IPS-20b (cell line): ENCODE data around the gene NSG2.

Source experiments
- H3K27ac ChIP-seq: one replicate; pipeline ENCODE4 v1.5.1; 2013; ENCODE audit warnings: low read length
- H3K27me3 ChIP-seq: 2 replicates; pipeline ENCODE4 v1.6.1; 2013; ENCODE audit warnings: mild to moderate bottlenecking, low read length, inconsistent platforms; ENCODE audit not compliant: insufficient read depth
- H3K36me3 ChIP-seq: 2 replicates; pipeline ENCODE4 v1.6.1; 2013; ENCODE audit warnings: low read depth, mild to moderate bottlenecking, inconsistent platforms, low read length, moderate library complexity; ENCODE audit not compliant: insufficient read depth
- H3K4me1 ChIP-seq: 2 replicates; pipeline ENCODE4 v1.6.1; 2013; ENCODE audit warnings: mild to moderate bottlenecking, control low read depth, inconsistent platforms, low read length, moderate library complexity; ENCODE audit not compliant: insufficient read depth
- H3K4me3 ChIP-seq: 2 replicates; pipeline ENCODE4 v1.5.1; 2013; ENCODE audit warnings: mild to moderate bottlenecking, low read length, inconsistent platforms
- H3K9ac ChIP-seq: 2 replicates; pipeline ENCODE4 v1.6.1; 2013; ENCODE audit warnings: low read depth, mild to moderate bottlenecking, inconsistent platforms, low read length, moderate library complexity
- H3K9me3 ChIP-seq: 2 replicates; pipeline ENCODE4 v1.6.1; 2013; ENCODE audit warnings: mild to moderate bottlenecking, low read depth, low read length, inconsistent platforms; ENCODE audit not compliant: insufficient read depth

NSG2 gene

DNA sequence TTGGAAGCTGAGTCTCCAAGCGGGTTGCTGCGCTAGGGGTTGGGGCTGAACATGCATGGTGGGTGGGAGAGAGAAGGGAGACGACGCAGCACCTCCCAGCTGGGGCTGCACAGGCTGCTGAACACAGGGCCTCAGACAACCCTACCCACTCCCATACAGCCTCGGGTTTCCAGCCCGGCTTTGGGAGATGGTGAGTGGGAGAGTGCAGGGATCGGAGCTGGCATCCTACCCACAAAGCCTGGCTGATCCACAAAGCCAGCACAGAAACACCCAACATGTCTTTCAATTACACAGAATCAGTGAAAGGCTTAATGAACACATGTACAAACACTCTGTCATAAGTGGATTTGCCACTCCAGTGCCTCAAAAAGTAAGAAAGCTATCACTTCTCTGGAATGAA is 64.8 kb downstream of the NSG2 start:
- Histone ChIP-seq H3K9me3 (no peaks in the 10 kb centered on the region), H3K4me3 (no peak overlapping the region), H3K36me3 (no peaks in the 10 kb centered on the region), H3K9ac (no peak overlapping the region), H3K27me3 (no peaks in the 10 kb centered on the region), H3K27ac (no peak overlapping the region), H3K4me1 (no peaks in the 10 kb centered on the region)

DNA sequence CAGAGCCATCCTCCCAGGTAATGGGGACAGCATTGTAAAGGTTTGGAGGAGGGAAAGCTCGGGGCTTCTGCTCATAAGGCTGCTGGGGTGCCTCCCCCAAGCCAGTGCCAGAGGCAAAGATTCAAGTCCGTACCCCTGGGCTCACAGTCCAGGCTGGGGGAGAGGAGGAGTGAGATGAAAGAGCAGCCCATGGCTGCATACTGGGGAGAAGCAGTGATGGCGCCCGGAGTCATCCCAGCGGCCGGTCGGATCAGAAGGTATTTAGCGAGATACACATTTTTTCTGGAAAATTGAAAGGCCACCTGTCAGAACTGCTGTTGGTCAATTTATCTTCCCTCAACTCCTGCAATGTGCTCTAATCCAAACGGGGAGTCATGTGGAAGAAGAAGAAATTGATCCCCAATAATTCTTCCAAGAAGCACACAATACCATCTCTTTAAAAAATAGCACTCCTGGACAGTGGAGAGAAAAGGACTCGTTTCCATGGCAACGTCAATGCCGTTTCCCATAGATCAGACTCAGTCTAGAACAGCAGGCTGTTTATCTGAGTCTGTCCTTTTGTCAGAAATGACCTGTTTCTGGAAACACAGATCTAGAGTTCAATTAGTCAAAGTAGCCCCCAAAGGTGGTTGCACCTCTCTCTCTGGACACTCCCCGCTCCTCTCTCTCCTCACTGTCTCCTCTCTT is 65.9 kb downstream of the NSG2 start:
- Histone ChIP-seq H3K9me3 (no peaks in the 10 kb centered on the region), H3K4me3 (no peak overlapping the region), H3K27ac (no peak overlapping the region), H3K4me1 (no peaks in the 10 kb centered on the region), H3K36me3 (no peaks in the 10 kb centered on the region), H3K27me3 (no peaks in the 10 kb centered on the region), H3K9ac (no peak overlapping the region)

GRCh38 chr5:174115226-174115625 is 69.7 kb downstream of the NSG2 start:
- Histone ChIP-seq H3K36me3 (no peaks in the 10 kb centered on the region), H3K9ac (no peak overlapping the region), H3K4me3 (no peak overlapping the region), H3K27me3 (no peaks in the 10 kb centered on the region), H3K9me3 (no peaks in the 10 kb centered on the region), H3K4me1 (no peaks in the 10 kb centered on the region), H3K27ac (no peak overlapping the region)

DNA sequence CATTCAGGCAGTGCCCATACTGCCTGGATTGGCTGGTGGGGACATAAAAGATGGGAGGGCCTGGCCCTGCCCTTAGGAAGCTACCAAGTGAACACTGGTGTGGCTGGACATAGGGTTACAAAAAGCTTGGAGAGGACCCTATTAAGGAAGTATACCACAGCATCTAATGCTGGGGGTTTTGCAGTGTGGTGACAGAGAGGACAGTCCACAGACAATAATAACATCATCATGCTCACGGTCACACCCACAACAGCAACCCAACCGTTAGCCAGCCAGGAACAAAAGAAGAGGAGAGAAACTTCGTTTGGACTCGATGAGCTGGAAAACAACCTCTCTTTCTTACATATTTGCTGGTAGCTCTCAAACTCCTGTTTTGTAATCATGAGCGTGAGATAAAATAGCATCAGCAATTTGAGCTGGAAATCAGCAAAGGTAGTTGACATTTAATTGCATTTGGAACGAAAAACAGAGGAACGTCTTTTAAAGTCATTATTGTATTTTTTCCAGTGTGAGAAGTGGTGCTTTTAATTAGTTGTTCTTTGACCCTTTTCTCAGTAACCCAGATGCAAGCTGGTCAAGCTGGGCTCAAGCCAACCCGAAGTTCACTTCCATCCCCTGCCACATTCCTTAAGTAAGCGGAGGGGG is 73.4 kb downstream of the NSG2 start:
- no peak overlapping the region for H3K27ac ChIP-seq
- H3K9me3 ChIP-seq = no peaks in the 10 kb centered on the region
- no peak overlapping the region for H3K9ac ChIP-seq
- no peak overlapping the region for H3K4me3 ChIP-seq
- no peaks in the 10 kb centered on the region for H3K36me3 ChIP-seq
- H3K27me3 ChIP-seq = no peaks in the 10 kb centered on the region
- no peaks in the 10 kb centered on the region for H3K4me1 ChIP-seq

DNA sequence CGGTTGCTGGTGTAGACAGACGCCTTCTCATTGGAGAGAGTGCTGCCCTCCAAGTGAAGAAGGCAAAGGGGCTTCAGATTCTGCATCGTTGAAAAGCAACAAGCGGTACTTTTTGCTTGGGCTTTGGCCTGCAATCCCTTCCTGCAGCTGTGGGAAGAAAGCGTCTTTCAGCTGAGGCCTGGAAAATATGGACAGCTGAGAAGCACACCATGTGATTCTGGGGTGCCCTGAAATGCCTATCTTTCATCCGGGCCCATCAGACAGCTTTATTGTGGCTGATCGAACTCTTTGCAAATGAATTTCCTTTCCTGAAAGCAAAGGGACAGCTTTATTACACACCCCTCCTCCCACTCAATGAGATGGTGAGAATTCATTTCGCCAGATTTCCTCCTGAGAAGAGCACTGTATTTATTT is 74.0 kb downstream of the NSG2 start:
- H3K4me3 ChIP-seq = no peak overlapping the region
- H3K36me3 ChIP-seq = no peaks in the 10 kb centered on the region
- H3K27me3 ChIP-seq = no peaks in the 10 kb centered on the region
- no peak overlapping the region for H3K27ac ChIP-seq
- H3K4me1 ChIP-seq = no peaks in the 10 kb centered on the region
- H3K9me3 ChIP-seq = no peaks in the 10 kb centered on the region
- no peak overlapping the region for H3K9ac ChIP-seq

DNA sequence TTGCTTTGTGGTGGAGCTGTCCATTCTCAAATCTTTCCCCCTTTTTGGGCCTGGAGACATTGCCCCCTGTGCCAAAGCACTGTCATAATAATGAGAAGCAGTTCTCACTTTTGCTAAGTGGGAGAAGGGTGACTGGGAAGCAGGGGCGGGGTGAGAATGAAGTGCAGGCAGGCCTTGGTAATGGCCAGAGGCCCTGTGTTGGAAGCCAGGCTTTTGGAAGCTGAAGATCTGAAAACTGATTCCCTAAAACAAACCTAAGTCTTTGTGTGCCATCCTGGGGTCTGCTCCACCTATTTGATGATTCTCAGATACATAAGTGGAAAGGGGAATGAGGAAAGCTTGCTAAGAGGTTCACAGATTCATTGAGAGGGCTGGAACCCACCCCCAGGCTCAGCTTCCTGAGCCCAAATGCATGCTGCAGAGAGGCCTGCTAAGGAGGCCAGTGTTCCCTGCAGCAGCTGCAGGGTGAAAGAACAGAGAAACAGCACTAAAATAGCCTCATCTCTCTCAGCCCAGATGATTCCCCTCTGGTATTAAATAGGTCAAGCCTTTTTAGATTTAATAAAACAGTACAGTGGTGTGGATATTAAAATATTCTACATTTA is 75.0 kb downstream of the NSG2 start:
- Histone ChIP-seq H3K27me3 (no peaks in the 10 kb centered on the region), H3K4me1 (no peaks in the 10 kb centered on the region), H3K36me3 (no peaks in the 10 kb centered on the region), H3K27ac (no peak overlapping the region), H3K9ac (no peak overlapping the region), H3K4me3 (no peak overlapping the region), H3K9me3 (0 out of 2 replicates have a peak, but pooled peaks cover 5% of the 10 kb centered on the region)

GRCh38 chr5:174134545-174134944 is 89.0 kb downstream of the NSG2 start:
- H3K9ac ChIP-seq = no peak overlapping the region
- H3K4me1 ChIP-seq = no peaks in the 10 kb centered on the region
- no peaks in the 10 kb centered on the region for H3K9me3 ChIP-seq
- no peaks in the 10 kb centered on the region for H3K36me3 ChIP-seq
- H3K4me3 ChIP-seq = no peak overlapping the region
- no peak overlapping the region for H3K27ac ChIP-seq
- H3K27me3 ChIP-seq = no peaks in the 10 kb centered on the region

DNA sequence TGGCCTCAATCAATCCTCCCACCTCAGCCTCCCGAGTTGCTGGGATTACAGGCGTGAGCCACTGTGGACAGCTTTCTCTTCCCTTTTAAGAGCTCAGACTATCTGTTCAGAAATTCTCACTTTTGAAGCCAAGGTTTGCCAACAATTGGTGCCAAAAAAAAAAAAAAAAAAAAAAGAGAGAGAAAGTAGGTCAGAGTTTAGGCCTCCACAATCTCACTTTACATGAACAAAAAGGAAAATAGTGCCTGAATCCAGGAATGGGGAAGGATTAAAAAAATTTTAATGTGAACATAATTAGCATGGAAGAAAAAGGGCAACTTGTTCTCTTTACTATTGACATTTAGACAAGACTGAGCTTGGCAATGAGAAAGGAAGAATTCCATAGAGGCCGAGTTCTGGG is 94.1 kb downstream of the NSG2 start:
- no peaks in the 10 kb centered on the region for H3K27me3 ChIP-seq

GRCh38 chr5:174140452-174141020 is 95.0 kb downstream of the NSG2 start:
- Histone ChIP-seq H3K36me3 (no peaks in the 10 kb centered on the region), H3K9me3 (no peaks in the 10 kb centered on the region), H3K9ac (no peak overlapping the region), H3K4me1 (no peaks in the 10 kb centered on the region), H3K27ac (no peak overlapping the region), H3K4me3 (no peak overlapping the region), H3K27me3 (no peaks in the 10 kb centered on the region; the same call in 1 of the 2 replicates)

More for the DNA sequence above, 94.1 kb downstream of the NSG2 start:
- H3K36me3 ChIP-seq = no peaks in the 10 kb centered on the region
- no peaks in the 10 kb centered on the region for H3K4me1 ChIP-seq
- no peak overlapping the region for H3K4me3 ChIP-seq
- H3K27ac ChIP-seq = no peak overlapping the region
- H3K9ac ChIP-seq = no peak overlapping the region
- no peaks in the 10 kb centered on the region for H3K9me3 ChIP-seq

DNA sequence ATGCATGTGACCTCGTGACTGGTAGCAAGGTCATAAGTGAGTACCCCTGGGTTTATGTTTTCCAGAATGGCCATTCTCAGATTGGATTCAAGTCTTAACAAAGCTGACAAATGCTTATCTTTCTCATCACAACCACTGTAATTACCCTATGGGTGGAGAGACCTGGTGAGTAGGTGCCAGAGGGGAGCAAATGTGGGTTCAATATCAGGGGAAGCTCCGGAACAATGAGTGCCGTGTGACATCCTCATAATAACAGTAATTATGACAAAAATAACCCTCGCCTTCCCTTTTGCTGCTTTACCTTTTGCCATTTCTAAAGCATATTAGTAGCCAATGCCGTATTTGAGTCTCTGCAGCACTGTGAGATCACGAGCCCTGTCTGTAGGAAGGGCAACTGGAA is 95.9 kb downstream of the NSG2 start:
- no peak overlapping the region for H3K4me3 ChIP-seq
- no peaks in the 10 kb centered on the region for H3K36me3 ChIP-seq
- H3K27ac ChIP-seq = no peak overlapping the region
- no peaks in the 10 kb centered on the region for H3K4me1 ChIP-seq
- H3K27me3 ChIP-seq = no peaks in the 10 kb centered on the region; the same call in 1 of the 2 replicates
- no peak overlapping the region for H3K9ac ChIP-seq
- H3K9me3 ChIP-seq = no peaks in the 10 kb centered on the region

DNA sequence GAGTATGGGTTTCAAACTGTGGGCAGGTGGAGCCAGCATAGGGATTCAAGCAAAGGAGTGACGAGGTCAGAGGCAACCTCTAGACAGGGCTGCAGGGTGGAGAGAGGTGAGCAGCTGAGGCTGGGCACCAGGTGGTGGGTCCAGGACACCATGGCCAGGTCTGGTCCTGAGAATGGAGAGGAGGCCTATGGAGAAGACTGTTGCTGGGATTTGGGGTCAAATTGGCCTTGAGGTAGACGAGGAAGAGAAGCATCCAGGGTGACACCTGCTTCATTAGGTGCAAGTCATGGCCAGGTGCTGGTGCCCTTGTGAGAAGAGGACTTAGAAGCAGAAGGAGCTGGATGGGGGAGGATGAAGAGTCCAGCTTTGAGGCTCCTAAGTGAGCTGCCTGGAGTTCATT is 99.6 kb downstream of the NSG2 start:
- H3K27ac ChIP-seq = no peak overlapping the region
- H3K9ac ChIP-seq = peak overlapping the region; percentile 15; the same call in 1 of the 2 replicates
- no peaks in the 10 kb centered on the region for H3K36me3 ChIP-seq
- no peaks in the 10 kb centered on the region; the same call in 1 of the 2 replicates for H3K27me3 ChIP-seq
- H3K4me3 ChIP-seq = no peak overlapping the region
- no peaks in the 10 kb centered on the region for H3K9me3 ChIP-seq
- H3K4me1 ChIP-seq = no peaks in the 10 kb centered on the region

GRCh38 chr5:174145821-174146220 is 100.3 kb downstream of the NSG2 start:
- Histone ChIP-seq H3K4me3 (no peak overlapping the region), H3K4me1 (no peaks in the 10 kb centered on the region), H3K36me3 (no peaks in the 10 kb centered on the region), H3K9me3 (no peaks in the 10 kb centered on the region), H3K27ac (no peak overlapping the region), H3K27me3 (no peaks in the 10 kb centered on the region; the same call in 1 of the 2 replicates), H3K9ac (no peak overlapping the region)
